NCI-H2196 (cell line): ENCODE data around the gene REPS2.
"Not testable (repeated sequence)": the region's sequence is repeated elsewhere in the genome, so short reads cannot be mapped to it uniquely, and the experiment has no call there.

Experiments used
- DNase-seq: peaks from one replicate; lab custom pipeline; 2025; ENCODE audit not compliant: unreplicated experiment; lab: John Stamatoyannopoulos, UW

REPS2 gene

DNA sequence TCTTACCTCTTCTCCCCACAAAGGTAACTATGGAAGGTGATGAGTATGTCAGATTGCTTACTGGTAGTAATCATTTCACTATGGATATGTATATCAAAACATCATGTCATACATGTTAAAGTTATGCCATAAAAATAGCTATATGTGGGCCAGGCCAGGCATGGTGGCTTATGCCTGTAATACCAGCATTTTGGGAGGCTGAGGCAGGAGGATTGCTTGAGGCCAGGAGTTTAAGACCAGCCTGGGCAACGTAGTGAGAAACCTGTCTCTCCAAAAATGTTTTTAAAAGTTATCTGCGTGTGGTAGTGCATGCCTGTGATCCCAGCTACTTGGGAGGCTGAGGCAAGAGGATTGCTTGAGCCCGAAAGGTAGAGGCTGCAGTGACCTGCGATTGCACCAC, 16.2 kb downstream of the REPS2 start:
- not testable (repeated sequence) for DNase-seq

DNA sequence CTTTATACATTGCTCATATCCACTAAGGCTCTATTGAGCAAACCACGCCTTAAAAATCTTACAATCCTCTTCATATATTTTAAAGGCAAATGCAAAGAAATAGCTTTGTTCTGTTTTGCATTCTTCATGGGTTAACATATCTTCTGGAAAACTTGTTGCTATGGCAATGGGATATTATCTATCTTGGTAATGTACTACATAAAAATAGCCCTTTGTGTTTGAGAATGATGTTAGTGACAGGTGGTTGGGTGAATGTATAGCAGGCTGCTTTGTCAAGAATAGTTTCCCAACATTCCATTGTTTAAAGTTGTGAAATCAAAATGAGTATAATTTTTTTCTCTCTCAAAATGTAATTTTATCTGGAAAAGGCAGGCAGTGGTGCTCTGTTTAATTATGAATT, 16.8 kb downstream of the REPS2 start:
- no peak for DNase-seq

DNA sequence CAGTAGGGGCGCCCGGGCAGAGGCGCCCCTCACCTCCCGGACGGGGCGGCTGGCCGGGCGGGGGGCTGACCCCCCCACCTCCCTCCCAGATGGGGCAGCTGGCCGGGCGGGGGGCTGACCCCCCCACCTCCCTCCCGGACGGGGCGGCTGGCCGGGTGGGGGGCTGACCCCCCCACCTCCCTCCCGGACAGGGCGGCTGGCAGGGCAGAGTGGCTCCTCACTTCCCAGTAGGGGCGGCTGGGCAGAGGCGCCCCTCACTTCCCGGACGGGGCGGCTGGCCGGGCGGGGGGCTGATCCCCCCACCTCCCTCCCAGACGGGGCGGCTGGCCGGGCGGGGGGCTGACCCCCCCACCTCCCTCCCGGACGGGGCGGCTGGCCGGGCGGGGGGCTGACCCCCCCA, 18.5 kb downstream of the REPS2 start:
- not testable (repeated sequence) for DNase-seq

DNA sequence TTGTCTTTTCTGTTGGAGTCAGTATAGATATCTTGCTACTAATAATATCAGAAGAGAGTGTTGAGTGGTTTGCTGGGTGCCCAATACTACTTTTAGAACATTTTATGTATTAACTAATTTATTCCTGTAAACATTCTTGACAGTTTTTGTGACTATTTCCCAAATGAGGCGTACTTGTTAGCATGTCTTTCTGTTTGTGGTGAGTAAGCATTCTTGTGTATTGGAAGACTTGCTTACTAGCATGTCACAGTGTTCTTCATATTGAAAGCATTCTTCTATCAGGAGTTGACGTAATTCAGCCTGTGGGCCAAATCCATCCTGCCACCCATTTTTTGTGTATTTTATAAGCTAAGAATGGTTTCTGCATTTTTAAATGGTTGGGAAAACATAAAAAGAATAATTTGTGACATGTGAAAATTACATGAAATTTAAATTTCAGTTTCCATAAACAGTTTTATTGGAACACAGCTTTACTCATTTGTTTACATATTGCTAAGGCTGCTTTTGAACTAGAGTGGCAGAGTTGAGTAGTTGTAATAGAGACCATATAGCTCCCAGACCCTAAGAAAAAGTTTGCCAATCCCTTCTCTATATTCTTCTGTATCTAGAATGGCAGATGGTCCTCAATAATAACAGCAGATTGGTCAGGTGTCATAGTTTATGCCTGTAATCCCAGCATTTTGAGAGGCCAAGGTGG, 20.4 kb downstream of the REPS2 start:
- DNase-seq, result no peak

DNA sequence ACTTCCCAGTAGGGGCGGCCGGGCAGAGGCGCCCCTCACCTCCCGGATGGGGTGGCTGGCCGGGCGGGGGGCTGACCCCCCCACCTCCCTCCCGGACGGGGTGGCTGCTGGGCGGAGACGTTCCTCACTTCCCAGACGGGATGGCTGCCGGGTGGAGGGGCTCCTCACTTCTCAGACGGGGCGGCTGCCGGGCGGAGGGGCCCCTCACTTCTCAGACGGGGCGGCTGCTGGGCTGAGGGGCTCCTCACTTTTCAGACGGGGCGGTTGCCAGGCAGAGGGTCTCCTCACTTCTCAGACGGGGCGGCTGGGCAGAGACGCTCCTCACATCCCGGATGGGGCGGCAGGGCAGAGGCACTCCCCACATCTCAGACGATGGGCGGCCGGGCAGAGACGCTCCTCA, 22.3 kb downstream of the REPS2 start:
- not testable (repeated sequence) for DNase-seq

DNA sequence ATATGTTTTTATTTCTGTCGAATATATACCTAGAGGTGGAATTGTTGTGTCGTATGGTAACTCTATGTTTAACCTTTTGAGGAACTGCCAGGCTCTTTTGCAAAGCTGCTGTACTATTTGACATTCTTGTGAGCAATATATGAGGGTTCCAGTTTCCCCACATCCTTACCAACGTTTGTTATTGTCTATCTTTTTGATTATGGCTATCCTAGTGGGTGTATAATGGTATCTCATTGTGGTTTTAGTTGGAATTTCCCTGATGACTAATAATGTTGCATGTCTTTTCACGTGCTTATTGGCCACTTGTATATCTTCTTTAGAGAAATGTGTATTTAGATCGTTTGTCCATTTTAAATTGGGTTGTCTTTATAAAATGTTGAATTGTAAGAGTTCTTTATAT, 24.5 kb downstream of the REPS2 start:
- DNase-seq, result no peak

DNA sequence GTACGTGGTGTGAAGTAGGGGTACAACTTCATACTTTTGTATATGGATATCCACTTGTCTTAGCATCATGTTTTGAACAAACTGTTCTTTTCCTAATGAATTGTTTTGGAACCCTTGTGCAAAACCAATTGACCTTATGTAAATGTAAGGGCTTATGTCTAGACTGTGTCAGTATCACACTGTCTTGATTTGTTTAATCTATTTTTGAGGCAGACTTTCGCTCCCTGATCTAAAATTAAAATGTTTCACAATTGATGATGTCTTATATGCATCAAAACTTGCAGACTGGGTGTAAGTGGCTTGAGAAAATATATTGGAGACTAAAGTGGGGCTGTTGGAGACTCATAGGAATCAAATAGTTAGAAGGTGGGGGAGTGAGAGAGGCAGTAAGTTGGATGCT, 25.2 kb downstream of the REPS2 start:
- DNase-seq, result no peak

DNA sequence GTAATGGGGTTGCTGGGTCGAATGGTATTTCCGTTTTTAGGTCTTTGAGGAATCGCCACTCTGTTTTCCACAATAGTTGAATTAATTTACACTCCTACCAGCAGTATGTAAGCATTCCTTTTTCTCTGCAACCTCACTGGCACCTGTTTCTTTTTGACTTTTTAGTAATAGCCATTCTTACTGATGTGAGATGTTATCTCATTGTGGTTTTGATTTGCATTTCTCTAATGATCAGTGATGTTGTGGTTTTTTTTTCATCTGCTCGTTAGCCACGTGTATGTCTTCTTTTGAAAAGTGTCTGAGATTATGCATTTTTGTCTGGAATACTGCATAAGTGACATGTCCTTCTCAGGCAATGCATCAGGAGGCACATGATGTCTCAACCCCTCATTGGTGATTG, 28.8 kb downstream of the REPS2 start:
- DNase-seq, result no peak

DNA sequence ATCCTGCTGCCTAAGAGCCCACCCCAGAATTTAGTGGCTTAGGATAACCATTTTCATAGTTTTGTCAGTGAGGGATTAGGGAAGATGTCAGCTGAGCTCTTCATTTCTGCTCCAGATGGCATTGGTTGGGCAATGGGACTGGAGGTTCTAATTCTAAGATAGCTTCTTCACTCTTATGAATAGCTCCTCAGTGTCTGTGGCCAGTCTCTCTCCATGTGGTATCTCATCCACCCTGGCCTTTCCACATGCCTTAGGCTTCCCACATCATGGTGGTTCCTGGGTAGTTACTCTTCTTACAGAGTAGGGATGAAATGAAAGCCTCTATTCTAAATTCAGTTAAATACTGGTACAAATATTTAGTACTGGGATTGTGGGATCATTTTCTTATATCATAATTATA, 31.3 kb downstream of the REPS2 start:
- no peak for DNase-seq

DNA sequence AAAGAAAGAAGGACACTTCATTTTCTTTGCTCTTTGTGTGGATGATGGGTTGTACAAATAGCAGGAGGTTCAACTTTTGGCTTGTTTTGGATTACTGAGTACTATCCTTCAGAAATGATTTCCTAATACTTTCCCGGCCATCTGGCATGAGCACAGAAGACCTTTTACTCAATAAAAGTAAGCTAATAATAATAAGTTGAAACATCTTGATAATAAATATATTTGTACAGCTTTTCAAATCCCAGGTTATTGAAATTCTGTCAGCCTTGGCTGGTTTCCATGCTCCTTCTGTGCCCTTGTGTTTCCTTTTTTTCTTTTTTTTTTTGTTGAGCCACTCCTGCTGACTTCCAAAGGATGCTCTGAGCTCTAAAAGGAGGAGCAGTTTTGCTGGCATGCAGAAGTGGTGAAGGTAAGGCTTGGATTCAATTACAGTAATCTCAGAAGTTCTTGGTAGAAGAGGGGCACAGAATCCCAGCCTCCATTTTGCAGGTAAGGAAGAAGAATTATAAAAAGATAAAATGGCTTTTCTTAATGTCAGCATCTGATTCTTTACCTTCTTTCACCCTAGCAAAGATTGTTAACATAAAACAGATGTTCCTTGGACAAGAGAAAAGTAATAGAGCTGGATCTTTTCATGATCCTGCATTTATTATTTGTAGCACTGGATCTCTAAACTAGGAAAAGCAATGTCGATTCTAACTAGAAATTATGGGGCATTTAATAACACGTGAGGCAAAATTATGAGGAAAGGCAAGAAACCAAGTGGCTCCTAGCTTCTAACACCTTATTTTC, 31.9 kb downstream of the REPS2 start:
- DNase-seq, result no peak

DNA sequence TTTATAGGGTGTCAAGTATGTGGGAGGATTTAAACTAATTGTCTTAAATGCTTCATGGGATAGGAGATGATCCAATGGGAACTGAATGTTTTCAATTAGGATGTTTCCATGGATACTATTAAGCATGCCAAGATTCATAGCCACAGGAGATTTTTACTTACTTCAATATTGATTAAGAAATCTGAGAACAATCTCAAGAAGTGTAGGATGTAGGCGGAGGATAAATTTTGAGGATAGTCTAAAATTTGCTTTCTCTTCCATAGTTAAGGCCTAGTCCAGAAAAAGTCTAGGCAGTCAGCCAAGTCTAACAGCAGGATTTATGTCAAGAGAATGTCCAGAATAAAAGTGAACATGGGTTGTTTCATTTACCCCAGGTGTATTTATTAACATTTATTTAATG, 32.8 kb downstream of the REPS2 start:
- DNase-seq, result no peak

DNA sequence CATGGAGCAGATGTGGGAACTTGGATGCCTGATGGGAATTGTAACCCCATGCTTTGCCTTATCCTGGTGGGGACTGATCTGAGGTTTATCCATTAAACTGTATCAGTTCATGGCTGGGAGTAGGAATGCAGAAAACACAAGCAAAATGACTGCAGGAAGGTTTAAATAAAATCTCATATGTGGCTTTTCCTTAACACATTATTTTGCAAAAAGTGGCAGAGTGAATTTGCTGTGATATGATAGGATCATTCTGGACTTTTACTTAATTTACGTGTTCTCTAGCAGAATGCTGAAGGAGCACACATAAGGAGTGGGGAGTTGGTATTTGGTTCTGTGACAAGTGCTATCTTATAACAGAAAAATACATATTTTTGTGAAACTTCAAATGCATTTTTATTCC, 34.8 kb downstream of the REPS2 start:
- DNase-seq, result no peak

DNA sequence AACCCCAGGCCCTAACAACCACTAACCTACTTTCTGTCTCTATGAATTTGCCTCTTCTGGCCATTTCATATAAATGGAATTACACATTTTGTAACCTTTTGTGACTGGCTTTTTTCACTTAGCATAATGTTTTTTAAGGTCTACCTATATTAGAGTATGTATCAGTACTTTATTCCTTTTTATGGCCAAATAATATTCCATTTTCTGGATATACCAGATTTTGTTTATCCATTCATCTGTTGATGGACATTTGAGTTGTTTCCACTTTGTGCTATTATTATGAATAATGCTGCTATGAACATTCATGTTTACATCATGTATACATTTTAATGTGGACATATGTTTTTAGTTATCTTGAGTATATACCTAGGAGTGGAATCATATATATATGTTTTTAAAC, 35.5 kb downstream of the REPS2 start:
- no peak for DNase-seq

DNA sequence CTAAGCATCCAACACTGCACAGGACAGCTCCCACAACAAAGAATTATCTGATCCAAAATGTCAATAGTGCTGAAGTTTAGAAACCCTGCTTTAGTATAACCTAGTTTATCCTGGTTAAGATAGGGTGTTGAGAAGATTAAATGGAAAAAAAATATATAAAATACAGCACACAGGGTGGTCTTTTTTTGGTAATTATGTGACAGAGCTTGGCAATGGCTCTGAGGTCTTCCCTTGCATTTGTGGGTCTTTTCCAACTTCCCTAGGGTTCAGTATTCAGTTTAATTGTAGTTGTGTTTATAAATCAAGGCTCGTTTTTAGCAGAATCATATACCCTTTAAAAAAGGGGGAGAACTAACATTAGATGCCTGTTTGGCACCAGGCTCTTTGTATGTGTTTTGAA, 36.6 kb downstream of the REPS2 start:
- DNase-seq, result no peak

DNA sequence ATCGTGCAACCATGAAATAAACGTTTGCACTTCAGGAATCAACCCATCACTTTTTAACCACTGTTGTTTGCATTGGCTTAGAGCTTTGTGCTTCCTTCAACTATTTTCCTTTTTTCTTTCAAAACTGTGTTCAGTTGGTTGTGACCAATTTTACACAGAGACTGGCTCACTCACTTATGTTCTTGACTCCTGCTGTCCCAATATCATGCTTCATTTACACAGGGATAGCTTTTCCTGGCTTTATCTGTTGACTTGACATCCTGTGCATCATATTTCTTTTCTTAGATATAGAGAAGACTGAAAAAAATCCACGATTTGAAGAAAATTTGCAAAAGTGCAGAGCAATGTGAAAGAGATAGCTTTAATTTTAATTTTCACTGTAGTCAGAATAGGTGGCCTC, 38.8 kb downstream of the REPS2 start:
- no peak for DNase-seq

DNA sequence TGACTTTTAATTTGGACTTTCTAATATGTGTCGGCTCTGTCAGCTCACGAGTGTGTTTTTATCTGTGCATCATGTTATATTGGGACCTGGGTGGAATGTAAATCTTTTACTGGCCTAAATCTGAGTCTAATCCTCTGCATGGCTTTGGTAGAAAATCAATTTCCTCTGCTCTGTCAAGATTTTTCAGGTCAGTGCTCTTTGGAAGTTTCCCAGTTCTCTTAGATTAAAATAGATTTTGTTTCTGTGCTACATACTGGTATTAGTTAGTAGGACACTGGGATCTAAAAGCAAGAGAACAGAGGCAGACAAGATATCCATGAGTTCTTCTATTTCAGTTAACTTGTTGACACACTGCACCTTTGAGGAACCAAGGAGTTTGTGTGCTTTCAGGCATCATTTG, 39.7 kb downstream of the REPS2 start:
- no peak for DNase-seq

DNA sequence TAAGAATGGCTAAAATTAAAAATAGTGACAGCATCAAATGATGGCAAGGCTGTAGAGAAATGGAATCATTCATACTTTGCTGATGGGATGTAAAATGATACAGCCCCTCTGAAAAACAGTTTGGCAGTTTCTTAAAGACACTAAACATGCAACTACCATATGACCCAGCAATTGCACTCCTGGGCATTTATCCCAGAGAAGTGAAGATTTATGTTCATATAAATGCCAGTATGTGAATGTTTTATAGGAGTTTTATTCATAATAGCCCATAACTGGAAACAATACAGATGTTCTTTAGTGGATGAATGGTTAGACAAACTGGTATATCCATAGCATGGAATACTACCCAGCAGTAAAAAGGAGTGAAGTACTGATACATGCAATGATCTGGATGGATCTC, 43.3 kb downstream of the REPS2 start:
- no peak for DNase-seq

DNA sequence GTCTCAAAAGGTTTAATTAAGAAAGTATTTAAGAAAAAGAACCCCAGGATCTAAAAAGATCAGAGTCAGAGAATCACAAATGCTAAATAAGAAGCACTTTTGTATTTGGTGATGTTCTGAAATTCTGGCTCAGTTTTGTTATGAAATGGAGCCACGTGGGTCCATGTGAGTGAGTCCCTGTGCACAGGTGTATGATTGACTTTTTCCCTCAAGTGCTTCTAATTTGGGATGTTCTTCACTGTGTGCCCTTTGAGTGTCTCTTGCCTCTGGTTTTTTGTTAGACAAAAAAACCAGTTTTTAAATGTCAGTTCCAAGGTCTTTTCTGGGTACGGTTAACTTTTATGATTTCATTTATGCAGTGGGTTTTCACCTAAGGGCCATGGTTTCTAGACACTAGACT, 44.4 kb downstream of the REPS2 start:
- no peak for DNase-seq

DNA sequence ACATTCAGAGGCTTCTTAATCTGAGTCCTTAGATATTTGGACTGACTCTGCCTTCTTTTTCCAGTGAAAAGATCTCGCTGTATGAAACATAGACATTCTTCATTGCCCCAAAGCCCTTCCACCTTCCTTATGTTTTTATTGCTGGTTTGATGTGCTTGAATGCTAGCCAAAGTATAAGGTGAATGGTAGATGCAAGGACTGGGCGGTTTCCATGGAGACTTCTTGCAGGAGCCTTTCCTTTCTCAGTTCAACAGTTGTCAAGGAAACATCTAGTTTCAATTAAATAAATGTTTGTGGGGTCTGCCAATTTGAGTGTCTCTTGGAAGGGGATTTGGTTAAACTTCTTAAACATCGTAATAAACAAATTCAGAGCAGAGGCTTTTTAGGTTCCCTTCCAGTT, 46.0 kb downstream of the REPS2 start:
- DNase-seq, result no peak

DNA sequence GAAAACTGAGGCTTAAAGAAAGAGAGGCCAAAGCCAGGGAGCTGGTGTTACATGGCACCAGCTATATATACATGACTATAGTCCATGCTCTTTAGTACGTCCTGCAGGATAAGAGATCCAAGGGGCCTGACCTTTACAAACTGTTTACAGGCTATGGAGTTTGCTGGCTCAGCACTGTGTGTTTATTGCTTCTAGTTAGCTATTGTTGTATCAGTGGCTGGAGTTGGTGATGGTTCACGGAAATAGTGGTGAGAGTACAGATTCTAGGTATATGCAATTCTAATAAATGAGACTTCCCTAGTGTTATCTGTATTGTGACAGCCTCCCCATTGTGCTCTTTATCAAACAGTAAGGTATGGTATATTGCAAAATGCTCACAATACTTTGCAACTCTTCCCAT, 46.5 kb downstream of the REPS2 start:
- no peak for DNase-seq

DNA sequence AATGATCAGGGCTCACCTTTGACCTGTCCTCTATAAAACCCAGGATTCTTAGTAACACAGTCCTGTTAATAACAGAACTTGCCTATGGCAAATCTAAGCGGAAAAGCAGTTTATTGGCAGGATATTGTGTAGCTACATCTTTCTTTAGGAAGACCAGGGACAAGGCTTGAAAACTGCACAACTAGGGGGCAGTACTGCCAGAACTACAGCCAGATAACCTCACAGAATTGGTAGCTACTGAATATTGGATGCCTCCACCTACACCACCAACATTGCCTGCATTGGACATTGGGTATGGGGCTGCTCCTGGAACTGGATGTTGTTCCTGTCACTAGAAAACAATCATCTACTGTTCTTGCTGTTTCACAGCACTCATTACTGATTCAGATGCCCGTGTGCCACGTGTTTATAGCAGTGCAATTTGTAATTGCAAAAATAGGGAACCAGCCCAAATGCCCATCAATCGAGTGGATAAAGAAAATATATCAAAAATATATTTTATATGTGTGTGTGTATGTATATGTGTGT, 47.4 kb downstream of the REPS2 start:
- no peak for DNase-seq

DNA sequence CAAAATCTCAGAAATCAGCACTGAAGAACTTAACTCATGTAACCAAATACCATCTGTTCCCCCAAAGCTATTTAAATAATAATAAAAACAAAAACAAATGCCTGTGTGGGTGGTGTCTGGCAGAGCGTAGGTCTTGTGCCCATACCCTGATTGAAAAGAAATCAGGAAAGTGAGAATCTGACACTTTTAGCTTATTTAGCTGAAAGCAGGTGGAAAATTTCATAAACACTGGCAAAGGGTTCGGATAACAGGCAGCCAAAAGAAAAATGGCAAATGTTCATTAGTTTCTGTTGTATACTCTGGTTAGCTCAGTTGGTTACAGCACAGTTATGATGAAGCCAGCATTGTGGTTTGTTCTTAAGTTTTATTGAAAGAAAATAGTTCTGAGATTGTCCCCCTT, 48.3 kb downstream of the REPS2 start:
- no peak for DNase-seq

DNA sequence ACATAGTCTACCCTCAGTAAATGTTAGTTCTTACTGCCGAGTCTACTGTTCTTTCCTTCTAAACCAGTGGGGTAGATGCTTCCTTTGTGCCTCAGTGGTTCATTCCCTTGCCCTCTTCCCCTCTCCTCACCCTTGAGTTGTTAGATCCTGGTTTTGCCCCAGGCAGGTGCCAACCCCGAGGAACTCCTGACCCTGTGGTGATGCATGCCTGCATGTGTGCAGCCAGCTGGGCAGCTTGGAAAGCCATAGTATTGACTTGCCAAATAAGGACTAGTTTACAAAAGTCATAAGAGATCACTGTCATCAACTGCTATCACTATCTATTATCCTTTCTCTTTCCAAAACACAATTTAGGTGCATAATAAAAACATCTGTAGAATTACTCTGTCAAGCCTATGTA, 50.9 kb downstream of the REPS2 start:
- no peak for DNase-seq
